ENCODE measurements around the gene CHRNA5.
"Not testable (repeated sequence)": the region's sequence is repeated elsewhere in the genome, so short reads cannot be mapped to it uniquely, and the experiment has no call there.

CHRNA5 gene

GRCh38 chr15:78565097-78565950 is at the start of gene CHRNA5:
Gene CHRNA5, plus strand, starts transcription at chr15:78565520. Its CDS starts 200 bp downstream, at chr15:78565720.
- TF ChIP-seq, protein P1, sequence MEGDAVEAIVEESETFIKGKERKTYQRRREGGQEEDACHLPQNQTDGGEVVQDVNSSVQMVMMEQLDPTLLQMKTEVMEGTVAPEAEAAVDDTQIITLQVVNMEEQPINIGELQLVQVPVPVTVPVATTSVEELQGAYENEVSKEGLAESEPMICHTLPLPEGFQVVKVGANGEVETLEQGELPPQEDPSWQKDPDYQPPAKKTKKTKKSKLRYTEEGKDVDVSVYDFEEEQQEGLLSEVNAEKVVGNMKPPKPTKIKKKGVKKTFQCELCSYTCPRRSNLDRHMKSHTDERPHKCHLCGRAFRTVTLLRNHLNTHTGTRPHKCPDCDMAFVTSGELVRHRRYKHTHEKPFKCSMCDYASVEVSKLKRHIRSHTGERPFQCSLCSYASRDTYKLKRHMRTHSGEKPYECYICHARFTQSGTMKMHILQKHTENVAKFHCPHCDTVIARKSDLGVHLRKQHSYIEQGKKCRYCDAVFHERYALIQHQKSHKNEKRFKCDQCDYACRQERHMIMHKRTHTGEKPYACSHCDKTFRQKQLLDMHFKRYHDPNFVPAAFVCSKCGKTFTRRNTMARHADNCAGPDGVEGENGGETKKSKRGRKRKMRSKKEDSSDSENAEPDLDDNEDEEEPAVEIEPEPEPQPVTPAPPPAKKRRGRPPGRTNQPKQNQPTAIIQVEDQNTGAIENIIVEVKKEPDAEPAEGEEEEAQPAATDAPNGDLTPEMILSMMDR (conservative IDR thresholded peaks at IDR 0.05): no peak
- TF ChIP-seq ZFX (IDR thresholded peaks at IDR 0.05): no peak; the same call in 1 of the 2 replicates
- peak within 1 kb of the TSS; percentile 78 for H3K27ac ChIP-seq

- not testable (repeated sequence) for H3K27ac ChIP-seq
Measured at GRCh38 chr15:78520035-78520434, 45.3 kb upstream of the CHRNA5 start.

DNA sequence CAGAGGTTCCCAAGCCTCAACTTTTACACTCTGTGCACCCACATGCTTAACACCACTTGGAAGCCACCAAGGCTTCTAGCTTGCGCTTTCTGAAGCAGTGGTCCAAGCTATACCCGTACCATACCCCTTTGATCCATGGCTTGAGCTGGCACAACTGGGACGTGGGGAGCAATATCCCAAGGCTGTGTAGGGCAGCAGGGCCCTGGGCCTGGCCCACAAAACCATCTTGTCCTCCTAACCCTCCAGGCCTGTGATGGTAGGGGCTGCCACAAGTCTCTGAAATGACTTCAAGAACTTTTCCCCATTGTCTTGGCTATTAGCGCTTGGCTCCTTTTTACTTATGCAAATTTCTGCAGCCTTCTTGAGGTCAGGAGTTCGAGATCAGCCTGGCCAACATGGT is 41.1 kb upstream of the CHRNA5 start:
- no peak for TF ChIP-seq ZFX (IDR thresholded peaks at IDR 0.05)
- H3K27ac ChIP-seq: no peak overlapping the region

GRCh38 chr15:78527325-78527724 is 38.0 kb upstream of the CHRNA5 start:
- H3K27ac ChIP-seq: no peak overlapping the region
- TF ChIP-seq, protein P1 (conservative IDR thresholded peaks at IDR 0.05): no peak
- TF ChIP-seq ZFX (IDR thresholded peaks at IDR 0.05): no peak

DNA sequence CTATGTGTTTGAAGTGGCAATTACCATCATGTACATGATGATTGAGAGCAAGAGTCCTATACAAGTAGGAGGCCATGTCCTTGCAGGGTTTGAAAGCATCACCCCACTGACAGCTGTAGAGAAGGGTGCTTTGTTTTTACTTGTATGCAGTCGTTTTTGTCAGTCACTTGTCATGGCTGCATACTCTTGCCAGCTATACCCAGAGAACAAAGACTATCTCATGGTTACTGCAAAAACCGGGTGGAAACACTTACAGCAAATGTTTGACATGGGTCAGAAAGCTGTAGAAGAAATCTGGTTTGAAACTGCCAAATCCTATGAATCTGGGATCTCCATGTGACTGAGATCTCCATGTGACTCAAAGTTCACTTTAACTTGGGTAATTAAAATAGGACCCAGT is 32.0 kb upstream of the CHRNA5 start:
- TF ChIP-seq ZFX (IDR thresholded peaks at IDR 0.05): no peak
- TF ChIP-seq, protein P1 (conservative IDR thresholded peaks at IDR 0.05): no peak
- H3K27ac ChIP-seq: no peak overlapping the region

- H3K27ac ChIP-seq: no peak overlapping the region
- TF ChIP-seq ZFX (IDR thresholded peaks at IDR 0.05): no peak
- TF ChIP-seq, protein P1 (conservative IDR thresholded peaks at IDR 0.05): no peak
Measured at GRCh38 chr15:78536134-78536533, 29.2 kb upstream of the CHRNA5 start.

- H3K27ac ChIP-seq: no peak overlapping the region
- TF ChIP-seq ZFX (IDR thresholded peaks at IDR 0.05): no peak
- TF ChIP-seq, protein P1 (conservative IDR thresholded peaks at IDR 0.05): no peak
Measured at GRCh38 chr15:78537266-78537905, 27.9 kb upstream of the CHRNA5 start.

DNA sequence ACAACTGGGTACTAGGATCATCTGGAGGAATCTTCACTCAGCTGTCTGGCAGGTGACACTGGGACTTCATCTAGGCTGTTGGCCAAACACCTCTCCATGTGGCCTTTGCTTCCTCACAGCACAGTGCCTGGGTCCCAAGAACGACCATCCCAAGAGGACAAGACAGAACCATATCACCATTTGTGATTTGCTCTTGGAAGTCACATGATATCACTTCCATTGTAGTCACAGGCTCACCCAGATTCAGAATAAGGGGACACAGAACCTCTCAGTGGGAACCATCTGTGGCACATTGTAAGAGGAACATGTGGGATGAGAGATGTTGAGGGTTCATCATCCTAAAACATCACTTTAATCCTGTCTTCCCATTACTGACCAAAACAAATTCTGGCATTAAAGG is 27.0 kb upstream of the CHRNA5 start:
- no peak overlapping the region for H3K27ac ChIP-seq
- TF ChIP-seq ZFX (IDR thresholded peaks at IDR 0.05): no peak
- TF ChIP-seq, protein P1 (conservative IDR thresholded peaks at IDR 0.05): no peak

DNA sequence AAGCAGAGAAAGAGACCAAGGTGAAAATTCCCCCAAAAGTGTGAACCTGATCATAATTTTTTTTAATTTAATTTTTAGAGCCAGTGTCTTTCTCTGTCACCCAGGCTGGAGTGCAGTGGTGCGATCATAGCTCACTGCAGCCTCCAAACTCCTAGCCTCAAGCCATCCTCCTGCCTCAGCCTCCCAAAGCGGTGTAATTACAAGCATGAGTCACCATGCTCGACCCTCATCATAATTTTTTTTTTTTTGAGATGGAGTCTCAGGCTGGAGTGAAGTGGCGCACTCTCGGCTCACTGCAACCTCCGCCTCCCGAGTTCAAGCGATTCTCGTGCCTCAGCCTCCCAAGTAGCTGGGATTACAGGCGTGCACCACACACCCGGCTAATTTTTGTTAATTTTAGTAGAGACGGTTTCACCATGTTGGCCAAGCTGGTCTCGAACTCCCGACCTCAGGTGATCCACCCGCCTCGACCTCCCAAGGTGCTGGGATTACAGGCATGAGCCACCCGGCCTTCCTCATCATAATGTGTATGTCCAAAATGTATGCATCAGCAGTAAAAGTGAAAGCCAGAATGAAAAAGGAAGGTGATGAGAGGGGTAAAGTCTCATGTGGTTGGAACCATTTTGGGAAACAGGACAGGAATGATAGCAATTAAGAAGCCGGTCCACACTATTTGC is 25.7 kb upstream of the CHRNA5 start:
- peak overlapping the region; percentile 97 for H3K27ac ChIP-seq
